ENCODE results near the gene HSD11B1L. TPM values are rescaled to one million over a fixed set of nuclear protein-coding genes. Genes with fewer than 3 reads are reported as not detected.

HSD11B1L gene
- 1 to 10 TPM in 10 of 12 donors, not detected in 2; 2.9 to 6.9 (median 4.9) TPM for polyA plus RNA-seq (ENCODE audit: insufficient read length in 12 of 12)
- long read RNA-seq, donor 1, partial matches to known transcripts, result 0 of 5 reads
- long read RNA-seq, donor 1, other reads (novel, unspliced or antisense), result 0 of 5 reads
- long read RNA-seq, donor 2, partial matches to known transcripts, result 0 of 1 reads
- long read RNA-seq, donor 2, other reads (novel, unspliced or antisense), result 0 of 1 reads
- long read RNA-seq, donor 3, result 0 reads
- long read RNA-seq, donor 4, partial matches to known transcripts, result 0 of 1 reads
- long read RNA-seq, donor 4, other reads (novel, unspliced or antisense), result 0 of 1 reads
- long read RNA-seq, donor 5, partial matches to known transcripts, result 0 of 4 reads
- long read RNA-seq, donor 5, other reads (novel, unspliced or antisense), result 0 of 4 reads
- long read RNA-seq, donor 6, partial matches to known transcripts, result 0 of 1 reads
- long read RNA-seq, donor 6, other reads (novel, unspliced or antisense), result 0 of 1 reads
- long read RNA-seq, donor 7, result 0 reads
- long read RNA-seq, donor 8, partial matches to known transcripts, result 0 of 1 reads
- long read RNA-seq, donor 8, other reads (novel, unspliced or antisense), result 0 of 1 reads
- long read RNA-seq, donor 9, result 0 reads
- long read RNA-seq, donor 10, partial matches to known transcripts, result 0 of 1 reads
- long read RNA-seq, donor 10, other reads (novel, unspliced or antisense), result 0 of 1 reads
- long read RNA-seq, donor 11, partial matches to known transcripts, result 0 of 2 reads
- long read RNA-seq, donor 11, other reads (novel, unspliced or antisense), result 0 of 2 reads

DNA sequence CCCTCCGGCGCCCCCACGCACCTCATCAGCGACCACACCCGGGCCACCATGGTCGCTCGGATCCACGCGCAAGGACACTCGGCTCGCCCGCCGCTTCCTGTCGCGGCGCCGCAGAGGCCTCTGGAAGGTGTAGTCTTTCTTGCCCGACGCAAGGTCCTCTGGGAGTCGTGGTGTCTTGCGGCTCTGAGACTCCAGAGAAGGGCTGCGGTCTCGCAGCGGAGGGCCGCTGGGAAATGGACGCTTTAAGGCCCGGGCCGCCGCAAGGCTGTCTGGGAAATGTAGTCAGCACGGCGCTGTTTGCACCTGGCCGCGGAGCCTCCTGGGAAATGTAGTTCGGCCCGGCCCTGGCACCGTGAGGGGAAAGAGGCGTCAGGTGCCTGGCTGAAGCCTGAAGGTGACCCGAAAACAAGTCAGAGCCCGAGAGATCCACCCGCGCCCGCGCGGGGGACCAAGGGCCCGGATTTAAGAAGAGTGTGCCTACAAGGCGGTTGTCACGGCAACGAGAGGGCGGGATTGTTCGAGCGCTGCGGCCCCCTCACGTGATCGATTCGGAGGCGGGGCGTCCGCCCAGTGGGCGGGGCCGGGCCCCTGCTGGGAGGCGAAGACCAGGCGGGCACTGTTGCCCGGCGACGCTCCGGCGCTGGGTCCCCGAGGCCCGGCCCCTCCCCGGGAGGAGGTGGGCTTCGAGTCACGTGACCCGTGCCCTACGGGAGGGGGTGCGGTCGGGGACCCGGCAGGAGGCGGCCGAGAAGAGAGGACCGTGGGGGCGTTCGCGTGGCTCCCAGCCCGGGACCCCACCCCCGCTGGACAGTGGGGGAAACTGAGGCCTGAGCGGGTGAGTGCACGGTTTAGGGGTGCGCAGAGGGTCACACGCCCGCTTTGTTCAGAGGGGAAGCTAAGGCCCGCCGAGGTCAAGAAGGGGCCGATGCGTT, at the start of gene HSD11B1L, which contains the start of gene MICOS13:
Gene HSD11B1L, plus strand, starts transcription at position 591 of the 932 bp plus-strand sequence. CDS start 3,806 bp downstream, outside the sequence.
Gene MICOS13, minus strand, starts transcription at position 80 of the 932 bp plus-strand sequence. Its CDS starts 30 bp downstream, at position 50.
- DNase-seq, result peak; percentile 98

DNA sequence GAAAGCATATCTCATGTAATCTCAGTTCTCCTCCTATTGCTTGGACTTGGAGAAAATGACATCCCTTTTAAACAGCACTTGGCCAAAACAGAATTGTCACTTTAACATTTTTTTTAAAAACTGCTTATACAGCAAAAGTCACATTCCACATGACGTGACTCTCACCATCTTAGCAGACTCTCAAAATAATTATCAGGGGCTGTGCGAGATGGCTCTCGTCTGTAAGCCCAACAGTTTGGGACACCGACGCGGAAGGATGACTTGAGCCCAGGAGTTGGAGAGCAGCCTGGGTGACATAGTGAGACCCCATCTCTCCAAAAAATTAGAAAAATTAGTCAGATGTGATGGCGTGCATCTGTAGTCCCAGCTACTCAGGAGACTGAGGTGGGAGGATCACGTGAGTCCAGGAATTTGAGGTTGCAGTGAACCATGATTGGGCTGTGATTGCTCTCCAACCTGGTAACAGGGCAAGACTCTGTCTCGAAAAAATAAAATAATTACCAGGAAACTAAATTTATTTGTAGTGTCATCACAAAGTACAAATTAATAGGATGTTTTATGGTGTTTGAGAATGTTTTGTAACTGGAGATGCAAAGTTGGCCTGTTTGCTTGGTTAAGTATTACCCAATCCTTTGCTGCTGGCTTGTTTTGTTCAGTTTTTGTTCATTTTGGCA, 49.1 kb upstream of the HSD11B1L start:
- no peak for DNase-seq

DNA sequence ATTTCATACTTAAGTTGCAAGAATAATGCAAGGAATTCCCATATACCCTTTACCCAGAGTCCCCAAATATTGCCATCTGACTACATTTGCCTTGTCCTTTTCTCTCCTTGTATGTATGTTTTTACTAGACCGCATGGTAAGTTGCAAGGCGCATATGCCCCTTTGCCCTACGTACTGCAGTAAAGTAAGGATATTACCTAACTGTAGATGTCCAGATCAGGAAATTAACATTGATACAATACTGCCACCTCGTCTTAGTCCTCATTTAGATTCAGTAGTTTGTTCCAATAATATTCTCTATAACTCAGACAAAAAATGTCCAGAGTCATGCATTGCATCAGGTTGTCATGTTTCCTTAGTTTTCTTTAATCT, 48.6 kb upstream of the HSD11B1L start:
- DNase-seq, result no peak

DNA sequence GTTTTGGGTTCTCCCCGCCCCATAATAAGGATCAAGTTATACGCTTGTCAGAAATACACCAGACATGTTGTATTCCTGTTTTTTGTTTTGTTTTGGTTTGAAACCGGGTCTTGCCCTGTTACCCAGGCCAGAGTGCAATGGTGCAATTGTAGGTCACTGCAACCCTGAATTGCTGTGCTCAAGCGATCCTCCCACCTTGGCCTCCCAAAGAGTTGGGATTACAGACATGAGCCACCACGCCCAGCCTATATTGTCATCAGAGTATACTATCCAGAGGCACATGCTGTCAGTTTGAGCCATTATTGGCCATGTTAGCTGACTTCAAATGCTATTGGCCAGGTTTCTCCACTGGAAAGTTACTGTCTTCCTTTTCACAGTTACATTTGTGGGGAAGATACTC, 48.2 kb upstream of the HSD11B1L start:
- no peak for DNase-seq

- DNase-seq, result no peak
Measured at GRCh38 chr19:5635427-5635826, 45.4 kb upstream of the HSD11B1L start.

GRCh38 chr19:5637971-5638370, 42.9 kb upstream of the HSD11B1L start:
- DNase-seq, result no peak

- DNase-seq, result no peak
Measured at GRCh38 chr19:5641171-5641570, 39.7 kb upstream of the HSD11B1L start.

DNA sequence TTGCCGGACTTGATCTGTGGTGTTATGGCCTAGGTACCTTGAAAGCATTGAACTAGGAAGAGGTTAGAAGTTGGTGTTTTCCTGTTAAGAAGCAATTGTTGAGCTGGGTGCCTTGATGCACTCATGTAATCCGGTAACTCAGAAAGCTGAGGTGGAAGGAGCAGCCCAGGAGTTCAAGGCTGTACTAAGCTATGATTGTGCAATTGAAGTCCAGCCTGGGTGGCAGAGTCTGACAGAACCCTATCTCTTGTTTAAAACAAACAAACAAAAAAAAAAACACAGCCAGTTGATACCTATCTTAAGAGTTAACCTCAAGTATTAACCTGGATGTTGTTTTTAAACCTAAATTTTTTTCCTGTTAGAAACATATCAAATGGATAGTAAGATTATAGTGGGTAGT, 38.6 kb upstream of the HSD11B1L start:
- DNase-seq, result no peak

- DNase-seq, result no peak
Measured at GRCh38 chr19:5643060-5643459, 37.8 kb upstream of the HSD11B1L start.

DNA sequence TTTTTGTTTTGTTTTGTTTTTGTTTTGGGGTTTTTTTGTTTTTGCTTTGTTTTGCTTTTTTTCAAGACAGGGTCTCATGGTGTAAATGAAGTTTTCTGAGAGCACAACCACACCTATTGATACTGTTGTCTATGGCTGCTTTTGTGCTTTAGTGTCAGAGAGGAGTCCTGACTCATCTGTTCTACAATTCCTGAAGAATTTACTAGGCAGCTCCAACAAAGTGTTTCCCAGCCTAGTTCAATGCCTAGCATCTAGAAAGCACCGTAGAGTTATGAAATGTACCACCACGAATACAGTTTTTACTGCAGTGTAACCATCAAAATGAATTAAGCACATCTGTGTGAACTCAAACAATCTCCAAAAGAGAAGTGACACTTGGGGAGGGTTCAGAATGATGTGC, 36.8 kb upstream of the HSD11B1L start:
- DNase-seq, result no peak

- DNase-seq, result no peak
Measured at GRCh38 chr19:5645409-5645808, 35.4 kb upstream of the HSD11B1L start.

- DNase-seq, result no peak
Measured at GRCh38 chr19:5646703-5647102, 34.1 kb upstream of the HSD11B1L start.

- no peak for DNase-seq
Measured at GRCh38 chr19:5648464-5648863, 32.4 kb upstream of the HSD11B1L start.

DNA sequence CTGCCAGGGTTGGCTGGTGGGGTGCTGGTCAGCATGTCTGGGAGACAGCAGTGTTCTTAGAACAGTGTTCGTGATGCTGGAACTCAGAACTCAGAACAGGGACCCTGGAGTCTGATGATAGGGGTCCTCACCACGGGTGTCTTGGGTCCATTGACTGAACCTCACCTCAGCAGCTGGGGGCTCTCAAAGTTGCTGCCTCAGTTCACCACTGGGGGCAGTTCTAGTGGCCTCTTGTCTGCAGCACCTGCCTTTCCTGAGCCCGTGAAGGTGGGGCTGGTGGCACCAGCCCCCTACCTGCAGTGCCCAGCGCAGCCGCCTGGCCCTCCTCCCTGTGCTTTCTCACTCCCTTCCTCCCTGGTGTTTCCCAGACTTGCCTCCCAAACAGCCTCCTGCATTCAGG, 29.5 kb upstream of the HSD11B1L start:
- no peak for DNase-seq

DNA sequence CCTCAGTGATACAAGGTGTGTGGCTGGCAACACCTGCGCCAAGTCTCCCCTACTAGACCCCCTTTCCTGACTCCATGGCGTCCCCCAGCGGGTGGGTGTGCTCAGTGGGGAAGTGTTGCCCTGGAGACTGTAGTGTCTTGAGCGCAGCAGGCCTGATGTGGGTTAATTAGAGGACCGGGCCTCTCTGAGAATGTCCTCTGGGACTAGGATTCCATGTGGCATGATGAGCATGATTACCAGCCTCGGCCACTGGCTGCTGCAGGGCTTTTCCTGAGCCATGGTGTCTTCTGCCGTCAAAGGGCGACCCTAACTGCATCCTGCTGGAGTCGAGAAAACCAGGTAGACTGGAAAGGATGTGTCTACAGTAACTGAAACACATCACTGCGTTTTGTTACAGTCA, 28.6 kb upstream of the HSD11B1L start:
- DNase-seq, result no peak

GRCh38 chr19:5654931-5655330, 25.9 kb upstream of the HSD11B1L start:
- no peak for DNase-seq

DNA sequence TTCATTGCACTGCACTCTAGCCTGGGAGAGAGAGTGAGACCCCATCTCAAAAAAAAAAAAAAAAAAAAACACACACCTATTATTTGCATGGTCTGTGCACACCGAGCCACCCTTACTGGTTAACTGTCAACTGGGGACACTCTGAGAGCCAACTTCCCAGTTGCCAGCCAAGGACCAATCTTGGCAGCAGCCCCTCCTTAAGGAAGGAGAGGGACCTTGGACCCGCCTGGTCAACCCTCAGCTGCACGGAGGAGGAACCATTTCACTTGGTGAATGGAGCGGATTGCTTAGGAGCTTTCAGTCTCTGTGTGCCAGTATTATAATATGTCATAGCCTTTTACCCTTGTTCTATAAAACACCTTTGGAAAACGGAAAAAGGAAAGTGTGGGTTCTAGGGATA, 25.4 kb upstream of the HSD11B1L start:
- DNase-seq, result no peak

DNA sequence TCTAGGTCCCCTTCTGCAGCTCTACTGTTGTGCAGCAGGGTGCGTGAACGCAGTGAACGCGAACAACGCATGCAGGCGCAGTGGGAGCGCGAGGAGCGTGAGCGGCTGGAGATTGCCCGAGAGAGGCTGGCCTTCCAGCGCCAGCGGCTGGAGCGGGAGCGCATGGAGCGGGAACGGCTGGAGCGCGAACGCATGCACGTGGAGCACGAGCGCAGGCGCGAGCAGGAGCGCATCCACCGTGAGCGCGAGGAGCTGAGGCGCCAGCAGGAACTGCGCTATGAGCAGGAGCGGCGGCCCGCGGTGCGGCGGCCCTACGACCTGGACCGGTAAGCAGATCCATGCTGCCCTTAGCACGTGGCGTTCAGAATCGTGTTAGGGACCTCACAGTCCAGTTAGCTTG, 19.3 kb upstream of the HSD11B1L start:
- no peak for DNase-seq

DNA sequence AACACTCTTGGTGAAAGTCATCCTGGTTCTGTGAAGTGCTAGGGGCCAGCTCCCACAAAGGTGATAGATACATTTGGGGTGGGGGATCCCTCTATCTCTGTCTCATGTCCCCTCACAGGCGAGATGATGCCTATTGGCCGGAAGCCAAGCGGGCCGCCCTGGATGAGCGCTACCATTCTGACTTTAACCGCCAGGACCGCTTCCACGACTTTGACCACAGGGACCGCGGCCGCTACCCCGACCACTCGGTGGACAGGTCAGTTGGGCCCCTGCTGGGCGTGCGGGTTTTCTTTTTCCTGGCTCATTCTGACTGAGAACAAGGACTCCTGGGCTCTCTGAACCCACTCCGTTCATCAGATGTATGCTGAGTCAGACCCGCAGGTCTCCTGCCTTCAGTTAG, 16.9 kb upstream of the HSD11B1L start:
- no peak for DNase-seq

GRCh38 chr19:5664515-5664914, 16.3 kb upstream of the HSD11B1L start:
- no peak for DNase-seq

DNA sequence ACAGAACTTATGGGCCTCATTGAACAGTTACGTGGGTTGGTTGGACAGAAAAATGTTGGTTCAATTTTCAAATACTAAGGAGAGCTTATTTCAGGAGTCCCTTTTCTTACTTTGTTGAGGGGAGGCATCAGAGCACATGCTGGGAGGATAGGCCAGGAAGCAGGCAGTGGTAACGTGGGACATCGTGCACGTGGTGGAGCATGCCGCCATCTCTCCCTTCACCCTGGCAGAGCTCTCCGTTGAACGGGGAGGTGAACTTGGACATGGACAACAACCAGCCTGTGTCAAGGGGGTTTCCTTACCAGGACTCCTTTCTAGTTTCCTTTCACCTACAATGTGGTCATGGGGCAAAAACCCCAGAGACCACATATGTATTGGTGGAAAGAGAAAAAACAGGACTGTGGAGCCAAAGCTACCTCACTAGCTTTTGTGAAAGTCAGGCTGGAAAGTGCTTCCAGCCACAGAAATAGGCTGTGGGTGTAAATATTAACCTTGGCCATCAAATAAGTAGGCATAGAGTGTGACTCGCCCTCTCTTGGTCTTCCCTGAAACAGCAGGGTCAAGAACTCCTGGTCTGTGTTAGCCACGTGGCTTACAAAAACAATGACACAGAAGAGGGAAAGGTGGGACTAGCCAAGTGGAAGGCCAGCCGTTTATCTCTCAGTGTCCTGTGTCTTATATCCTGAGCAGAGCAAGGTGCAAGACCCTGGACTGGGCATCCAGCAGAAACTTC, 14.9 kb upstream of the HSD11B1L start:
- DNase-seq, result no peak

All from muscle of arm (tissue), 14 donors.